Activated naive CD4-positive, alpha-beta T cell treated with Interleukin-2 at 50 U/mL for 16 hours (primary cell): ENCODE results near the gene LRRC3C.
"Not testable (repeated sequence)": the region's sequence is repeated elsewhere in the genome, so short reads cannot be mapped to it uniquely, and the experiment has no call there.

ENCODE experiments used
- DNase-seq: peaks from one replicate; pipeline ENCODE4 v3.0.0-alpha.2; 2020

The LRRC3C gene, protein sequence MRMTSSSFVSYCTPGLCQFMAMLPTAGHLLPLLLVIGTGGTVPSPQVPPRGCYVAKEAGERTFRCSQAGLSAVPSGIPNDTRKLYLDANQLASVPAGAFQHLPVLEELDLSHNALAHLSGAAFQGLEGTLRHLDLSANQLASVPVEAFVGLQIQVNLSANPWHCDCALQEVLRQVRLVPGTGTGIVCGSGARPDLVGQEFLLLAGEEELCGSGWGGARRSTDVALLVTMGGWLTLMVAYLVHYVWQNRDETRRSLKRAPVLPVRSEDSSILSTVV

DNA sequence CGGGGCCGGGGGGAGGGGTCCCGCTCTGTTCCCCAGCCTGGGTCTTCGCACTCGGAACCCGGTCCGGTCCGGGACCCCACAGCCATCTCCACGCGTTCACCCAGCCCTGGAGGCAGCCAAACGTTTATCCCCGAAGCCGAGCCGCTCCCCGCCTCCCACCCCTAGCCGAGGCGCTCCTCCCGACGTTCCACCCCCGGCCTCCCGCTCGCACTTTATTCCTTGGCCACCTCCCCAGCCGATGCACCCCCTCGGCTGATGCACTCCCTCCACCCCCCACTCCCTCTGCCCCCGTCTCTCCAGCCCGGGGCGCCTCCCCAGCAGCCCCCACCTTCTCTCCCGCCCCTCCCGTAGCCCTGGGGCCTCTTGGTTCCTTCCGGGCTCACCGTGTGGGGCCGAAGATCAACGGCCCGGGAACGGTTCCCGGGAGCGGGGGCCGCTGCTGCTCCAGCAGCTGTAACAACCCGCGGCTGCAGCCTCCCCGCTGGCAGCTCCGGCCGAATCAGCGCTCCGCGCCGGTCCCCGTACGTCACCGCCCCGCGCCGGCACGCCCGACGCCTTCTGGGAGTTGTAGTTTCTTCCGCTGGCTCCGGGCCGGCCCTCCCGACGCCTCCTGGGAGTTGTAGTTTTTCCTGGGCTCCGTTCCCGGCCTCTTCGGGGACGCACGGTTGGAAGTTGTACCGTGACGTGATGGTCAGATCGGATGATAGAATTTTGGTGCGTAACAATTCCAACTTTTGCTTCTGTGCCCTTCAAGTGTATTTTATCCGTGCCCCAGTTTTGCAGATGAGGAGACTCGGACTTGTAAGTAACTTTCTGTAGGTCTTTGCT, at the start of gene LRRC3C, which contains the start of gene ORMDL3:
Gene LRRC3C, plus strand, starts transcription at position 632 of the 828 bp plus-strand sequence. CDS start 13,792 bp downstream, outside the sequence.
Gene ORMDL3, minus strand, starts transcription at position 501 of the 828 bp plus-strand sequence. CDS start 3,398 bp downstream, outside the sequence.
- DNase-seq = peak; percentile 92

DNA sequence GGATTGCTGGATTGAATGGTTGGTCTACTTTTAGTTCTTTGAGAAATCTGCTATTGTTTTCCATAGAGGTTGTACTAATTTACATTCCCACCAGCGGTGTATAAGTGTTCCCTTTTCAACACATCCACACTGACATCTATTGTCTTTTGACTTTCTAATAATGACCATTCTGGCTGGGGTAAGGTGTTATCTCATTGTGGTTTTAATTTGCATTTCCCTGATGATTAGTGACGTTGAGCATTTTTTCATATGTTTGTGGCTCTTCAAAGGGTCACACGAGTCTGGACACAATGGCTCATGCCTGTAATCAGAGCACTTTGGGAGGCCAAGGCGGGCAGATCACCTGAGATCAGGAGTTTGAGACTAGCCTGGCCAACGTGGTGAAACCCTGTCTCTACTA, 41.4 kb upstream of the LRRC3C start:
- not testable (repeated sequence) for DNase-seq

DNA sequence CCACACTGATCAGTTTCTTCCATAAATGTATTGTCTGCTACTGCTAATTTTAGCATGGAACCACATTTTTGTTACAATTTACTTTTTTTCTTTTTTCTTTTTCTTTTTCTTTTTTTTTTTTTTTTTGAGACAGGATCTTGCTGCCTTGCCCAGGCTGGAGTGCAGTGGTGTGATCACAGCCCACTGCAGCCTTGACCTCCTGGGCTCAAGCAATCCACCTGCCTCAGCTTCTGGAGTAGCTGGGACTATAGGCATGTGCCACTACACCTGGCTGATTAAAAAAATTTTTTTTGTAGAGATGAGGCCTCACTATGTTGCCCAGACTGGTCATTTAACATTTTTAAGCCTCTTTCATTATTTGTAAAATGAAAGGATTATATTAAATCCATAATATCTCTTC, 40.5 kb upstream of the LRRC3C start:
- no peak for DNase-seq

DNA sequence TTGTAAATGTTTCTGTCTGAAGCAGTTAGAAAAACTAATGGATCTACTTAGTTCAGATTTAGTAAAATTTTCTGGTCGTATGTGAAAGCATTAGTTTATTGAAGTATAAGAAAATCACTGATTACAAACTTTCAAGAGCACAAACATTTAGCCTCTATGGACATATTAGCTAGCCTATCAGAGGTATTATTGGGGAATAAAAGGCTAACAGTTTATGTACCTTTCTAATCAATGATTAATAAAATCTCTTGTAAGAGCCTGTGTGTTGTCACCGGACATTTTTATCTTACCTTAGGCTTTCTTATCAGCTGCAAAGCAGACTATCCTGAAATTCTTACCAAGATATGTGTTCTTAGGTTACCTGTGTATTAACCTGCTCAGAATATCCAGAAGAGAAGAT, 38.3 kb upstream of the LRRC3C start:
- DNase-seq = no peak

DNA sequence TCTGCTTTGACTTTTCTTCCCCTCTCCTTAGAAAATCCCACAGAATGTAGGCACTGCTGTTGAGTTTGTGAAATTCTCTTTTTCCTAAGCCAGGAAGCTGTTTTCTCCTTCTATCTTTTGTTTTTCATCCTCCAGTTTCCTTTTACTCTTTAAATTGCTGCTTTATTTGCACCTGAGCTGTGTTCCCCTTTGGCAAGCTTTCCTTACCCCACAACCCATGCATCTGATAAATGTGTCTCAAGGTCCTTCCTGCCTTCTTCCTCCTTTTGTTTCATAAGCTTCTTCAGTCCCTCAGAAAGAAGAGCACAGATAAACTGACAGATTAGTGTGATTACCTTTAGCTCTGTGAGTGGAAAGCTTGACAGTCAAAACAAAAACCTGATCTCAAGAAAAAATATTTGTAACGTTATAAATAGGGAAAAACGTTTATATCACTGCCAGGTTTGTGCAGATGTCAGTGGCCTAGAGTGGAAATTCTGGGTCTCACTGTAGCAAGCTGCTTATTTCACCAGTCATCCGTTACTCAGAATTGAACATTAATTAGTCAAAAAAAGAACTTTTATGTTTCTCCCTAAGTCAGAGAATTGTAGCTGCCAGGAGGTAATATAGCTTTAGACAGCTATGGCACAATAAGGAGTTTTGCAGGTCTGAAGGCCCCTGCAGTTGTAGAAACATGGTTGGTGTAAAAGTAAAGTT, 32.7 kb upstream of the LRRC3C start:
- no peak for DNase-seq

DNA sequence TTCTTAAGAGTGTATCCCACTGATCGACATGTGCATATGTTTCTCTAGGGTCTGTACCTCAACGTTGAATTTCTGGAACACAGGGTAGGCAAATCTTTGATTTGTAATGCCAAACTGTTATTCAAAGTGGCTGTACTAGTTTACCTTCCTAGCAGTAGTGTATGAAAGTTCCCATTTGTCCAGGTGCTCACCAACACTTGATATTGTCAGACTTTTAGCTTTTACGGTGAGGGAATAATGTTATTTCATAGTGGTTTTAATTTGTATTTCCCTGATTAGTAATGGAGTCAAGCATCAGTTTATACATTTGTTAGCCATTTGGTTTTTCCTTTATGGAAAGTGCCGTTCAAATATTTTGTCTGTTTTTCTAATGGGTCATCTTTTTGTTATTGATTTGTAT, 29.4 kb upstream of the LRRC3C start:
- no peak for DNase-seq

DNA sequence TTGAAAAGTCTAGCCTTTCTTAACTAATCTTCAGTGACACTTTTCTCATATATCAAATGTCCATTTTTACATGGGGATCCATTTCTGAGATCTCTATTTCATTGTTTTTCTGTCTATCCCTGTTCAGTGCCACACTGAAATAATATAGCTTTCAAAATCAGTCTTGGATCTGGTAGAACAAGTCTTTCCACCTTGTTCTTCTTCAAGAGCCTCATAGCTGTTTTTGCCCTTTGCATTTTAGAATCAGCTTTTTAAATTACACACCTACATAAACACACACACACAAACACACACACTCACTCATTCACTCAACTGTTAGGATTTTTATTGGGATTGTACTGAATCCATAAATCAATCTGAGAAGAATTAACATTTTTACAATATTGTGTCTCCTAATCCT, 28.3 kb upstream of the LRRC3C start:
- DNase-seq = no peak

DNA sequence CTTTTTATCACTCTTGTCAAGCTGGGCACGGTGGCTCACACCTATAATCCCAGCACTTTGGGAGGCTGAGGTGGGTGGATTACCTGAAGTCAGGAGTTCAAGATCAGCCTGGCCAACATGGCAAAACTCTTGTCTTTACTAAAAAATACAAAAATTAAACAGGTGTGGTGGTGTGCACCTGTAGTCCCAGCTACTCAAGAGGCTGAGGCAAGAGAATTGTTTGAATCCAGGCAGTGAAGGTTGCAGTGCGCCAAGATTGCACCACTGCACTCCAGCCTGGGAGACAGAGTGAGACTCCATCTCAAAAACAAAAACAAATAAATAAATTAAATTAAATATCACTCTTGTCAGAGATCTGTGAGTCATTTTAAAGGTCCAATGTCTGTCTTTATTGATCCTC, 25.5 kb upstream of the LRRC3C start:
- DNase-seq = not testable (repeated sequence)

DNA sequence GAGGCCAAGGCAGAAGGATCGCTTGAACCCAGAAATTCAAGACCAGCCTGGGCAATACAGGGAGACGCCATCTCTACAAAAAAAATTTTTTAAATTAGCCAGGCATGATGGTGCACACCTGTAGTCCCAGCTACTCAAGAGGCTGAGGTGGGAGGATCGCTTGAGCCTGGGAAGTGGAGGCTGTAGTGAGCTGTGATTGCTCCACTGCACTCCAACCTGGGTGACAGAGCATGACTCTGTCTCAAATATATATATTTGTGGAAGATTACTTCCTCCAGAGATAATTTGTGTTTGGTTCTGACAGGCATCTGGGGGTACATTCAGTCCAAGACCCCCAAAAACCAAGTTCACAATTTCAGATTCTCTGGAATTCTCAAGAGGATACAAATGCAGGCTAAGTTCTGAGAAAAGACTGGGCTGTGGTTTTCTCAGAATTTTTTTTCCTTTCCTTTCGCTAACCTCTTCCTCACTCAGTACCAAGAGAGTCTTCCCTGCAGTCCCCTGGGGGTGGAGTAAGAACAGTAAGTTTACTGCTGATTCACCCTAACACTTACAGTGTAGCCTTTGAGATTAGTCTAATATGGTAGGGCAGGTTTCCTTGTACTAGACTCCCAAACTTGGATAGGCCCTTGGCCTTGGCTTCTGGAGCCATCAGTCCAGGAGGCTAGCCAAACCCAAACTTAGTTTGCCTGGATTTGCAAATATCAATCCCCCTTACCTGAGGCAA, 24.2 kb upstream of the LRRC3C start:
- no peak for DNase-seq

DNA sequence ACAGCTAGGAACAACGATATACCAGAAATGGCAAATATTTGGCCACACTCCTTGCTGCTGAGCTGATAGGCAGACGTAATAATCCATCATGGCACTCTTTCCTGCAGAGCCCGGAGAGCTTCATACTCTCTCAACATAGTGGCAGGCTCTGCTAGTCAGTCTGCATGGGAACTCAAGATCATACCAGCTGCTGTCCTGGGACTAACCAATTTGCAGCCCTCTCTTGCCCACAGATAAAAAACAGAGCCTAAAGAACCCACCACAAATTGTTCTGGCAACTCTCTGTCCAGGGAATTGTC, 22.6 kb upstream of the LRRC3C start:
- no peak for DNase-seq

DNA sequence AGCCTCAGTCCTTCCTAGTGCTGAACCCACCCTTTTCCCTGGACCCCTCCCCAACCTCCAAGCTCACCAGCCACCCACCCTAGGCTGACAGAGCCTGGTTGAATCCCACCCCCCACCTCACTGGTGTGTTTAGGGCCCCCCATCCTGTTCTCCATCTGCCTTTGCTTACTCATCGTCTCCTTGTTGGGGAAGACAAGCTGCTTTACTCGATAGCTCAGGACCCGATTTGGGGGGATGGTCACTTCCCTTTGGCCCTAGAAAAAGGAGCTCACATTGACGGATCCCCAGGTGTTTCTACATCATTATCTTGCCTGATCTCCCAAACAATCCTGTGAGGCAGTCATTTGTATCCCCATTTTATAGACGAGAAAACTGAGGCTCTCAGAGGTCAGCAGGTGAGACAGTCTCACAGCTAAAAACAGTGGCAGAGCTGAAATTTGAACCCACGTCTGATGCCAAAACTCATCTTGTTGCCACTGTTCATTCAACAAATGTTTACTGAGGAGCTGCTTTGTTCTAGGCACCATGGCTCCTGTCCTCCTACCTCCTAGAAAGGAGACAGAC, 18.7 kb upstream of the LRRC3C start:
- no peak for DNase-seq

DNA sequence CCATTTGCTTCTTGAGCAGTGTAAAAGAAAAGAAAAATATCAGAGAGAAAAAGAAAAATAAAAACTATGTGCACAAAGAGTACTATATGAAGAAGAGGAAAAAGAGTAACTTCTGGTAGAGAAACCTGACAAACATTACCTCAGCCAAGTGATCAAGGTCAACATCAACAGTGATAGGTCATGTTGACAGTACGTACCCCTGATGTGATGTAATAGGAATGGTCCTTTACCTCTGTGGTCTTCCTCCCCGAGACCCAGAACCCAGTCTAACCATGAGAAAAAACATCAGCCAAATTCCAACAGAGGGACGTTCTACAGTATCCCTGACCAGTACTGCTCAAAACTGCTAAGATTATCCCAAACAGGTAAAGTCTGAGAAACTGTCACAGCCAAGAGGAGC, 13.5 kb upstream of the LRRC3C start:
- DNase-seq = no peak

DNA sequence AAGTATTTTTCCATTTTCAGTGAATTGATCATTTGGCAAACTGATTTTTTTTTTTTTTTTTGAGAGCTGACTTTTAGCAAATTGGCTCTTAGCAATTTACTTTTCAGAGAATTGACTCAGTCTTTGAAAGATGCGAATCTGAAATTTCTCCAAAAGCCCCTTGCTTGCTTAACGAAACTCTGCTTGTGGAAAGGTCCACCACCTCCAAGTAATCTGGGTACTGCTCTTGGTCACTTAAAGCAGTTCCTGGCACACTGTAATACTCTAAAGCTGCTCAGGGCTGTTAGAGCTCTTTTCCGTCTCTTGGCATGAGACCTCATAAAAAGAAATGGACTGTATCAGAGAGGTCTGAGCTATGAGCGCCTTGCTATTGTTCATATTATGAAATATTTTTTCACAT, 12.0 kb upstream of the LRRC3C start:
- DNase-seq = no peak

DNA sequence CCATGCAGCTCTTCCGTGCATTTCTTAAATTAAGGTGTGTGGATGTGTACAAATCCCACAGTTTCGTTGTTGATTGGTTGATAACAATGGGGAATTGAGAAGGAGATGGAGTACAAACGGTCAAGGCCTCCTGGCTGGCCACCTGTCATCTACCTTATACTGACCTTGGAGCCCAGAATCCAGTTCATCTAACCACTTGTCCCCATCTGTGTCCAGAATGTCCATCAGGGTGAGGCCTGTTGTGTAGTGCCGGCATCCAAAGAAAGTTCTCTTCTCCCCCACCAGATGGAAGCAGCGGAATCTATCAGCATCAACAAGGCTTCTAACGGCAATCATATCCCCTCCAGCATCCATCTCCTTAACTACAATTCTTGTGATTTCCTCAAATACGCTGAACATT, 10.6 kb upstream of the LRRC3C start:
- no peak for DNase-seq

DNA sequence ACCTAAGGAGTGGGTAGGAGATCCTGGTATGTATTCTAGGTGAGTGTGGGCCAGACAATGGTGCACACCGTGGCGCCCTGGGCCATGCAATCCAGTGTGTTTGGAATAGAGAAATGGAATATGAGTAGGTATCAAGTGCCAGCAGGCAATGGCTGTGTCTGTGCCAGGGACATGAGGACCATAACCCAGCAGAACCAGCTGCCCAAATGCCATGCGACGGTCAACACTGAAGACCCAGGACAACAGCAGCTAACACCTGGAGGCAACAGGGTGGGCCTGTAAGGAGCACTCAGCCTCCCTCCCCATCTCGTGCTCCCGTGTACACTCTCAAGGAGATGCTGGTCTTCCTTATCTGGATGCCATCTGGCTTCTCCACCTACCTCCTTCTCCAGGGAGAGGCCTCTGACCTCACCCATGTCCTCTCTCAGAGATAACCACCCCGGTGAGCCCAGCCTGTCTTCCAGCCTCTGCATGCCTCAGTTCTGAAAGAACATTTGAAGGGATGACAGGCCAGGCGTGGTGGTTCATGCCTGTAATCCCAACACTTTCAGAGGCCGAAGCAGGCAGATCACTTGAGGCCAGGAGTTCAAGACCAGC, 8.3 kb upstream of the LRRC3C start:
- no peak for DNase-seq

DNA sequence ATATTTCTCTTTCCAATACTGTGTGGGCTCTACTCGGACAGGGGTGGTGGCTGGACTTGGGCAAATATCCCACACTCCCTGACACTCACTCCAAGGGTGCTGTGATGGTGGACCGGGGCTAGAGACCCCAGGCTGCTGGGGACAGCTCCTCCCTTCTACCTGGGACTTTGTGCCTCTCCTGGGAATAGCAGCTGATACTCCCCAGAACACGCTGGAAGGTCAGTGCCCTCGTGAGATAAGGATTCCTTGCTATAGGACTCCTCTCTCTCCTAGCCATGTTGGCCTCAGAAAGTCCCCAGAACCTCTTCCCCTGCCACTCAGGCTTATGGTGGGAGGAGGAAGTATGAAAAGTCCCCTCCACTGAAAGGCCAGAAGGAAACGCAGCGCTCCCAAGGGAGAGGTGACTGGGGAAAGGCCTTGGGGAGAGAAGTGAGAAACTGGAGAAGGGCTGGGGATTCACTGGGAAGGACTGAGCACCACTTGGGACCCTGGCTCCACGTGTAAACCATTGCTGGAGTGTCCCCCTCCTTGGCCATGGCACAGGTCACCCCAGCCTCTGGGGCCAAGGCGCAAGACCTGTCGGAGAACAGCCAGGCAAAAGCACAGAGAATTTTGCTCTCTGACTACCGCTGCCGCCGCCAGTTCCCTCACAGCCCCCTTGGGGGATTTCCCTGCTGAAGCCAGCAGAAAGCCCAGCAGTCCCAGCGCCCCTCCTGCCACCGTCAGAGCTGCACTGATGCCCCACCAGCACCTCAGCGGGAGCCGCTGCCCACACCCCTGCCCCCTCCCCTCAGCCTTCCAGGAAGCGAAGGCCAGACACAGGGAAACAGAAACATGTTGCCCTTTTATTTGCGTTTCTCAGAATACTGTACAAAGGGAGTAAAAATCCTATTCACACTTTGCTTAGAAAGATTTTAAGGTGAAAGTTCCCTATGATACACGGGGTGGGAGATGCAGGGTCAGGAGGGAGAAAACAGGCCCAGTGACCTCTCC, 7.0 kb upstream of the LRRC3C start:
- peak; percentile 65 for DNase-seq

DNA sequence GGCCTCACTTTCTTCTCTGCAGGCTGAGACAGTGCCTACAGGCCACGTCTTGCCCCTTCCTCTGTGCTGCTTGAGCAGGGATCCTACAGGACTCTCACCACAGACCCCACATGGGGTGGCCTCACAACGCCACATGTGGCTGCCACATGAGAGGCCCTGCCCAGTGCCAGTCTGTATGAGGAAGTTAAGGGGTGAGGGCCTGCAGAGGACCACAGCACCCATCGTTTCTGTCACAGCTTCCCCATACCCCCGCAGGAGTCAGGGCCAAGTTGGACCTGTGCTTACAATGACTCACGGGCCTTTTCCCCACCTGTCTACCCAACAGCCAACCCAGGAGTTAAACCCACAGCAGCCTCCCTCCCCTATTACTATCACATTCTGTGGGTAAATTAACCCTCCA, 6.2 kb upstream of the LRRC3C start:
- peak; percentile 35 for DNase-seq

DNA sequence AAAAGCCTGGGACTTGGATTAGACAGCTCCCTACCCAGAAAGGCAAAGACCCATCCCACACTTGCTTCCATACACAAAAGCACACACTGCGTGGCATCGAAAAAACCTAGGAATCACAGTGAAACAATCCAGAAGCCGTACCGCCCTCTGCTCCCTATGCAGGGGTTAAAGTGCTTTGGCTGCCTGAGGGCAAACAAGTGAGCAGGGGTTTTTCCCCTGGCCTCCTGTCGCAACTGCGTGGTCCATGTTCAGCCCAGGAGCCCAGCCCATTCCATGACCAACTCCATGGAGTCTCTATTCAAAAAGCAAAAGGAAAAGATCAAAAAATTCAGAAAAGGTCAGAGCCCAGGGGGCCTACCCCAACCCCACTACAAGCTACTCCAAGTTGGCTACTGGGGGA, 5.5 kb upstream of the LRRC3C start:
- no peak for DNase-seq

DNA sequence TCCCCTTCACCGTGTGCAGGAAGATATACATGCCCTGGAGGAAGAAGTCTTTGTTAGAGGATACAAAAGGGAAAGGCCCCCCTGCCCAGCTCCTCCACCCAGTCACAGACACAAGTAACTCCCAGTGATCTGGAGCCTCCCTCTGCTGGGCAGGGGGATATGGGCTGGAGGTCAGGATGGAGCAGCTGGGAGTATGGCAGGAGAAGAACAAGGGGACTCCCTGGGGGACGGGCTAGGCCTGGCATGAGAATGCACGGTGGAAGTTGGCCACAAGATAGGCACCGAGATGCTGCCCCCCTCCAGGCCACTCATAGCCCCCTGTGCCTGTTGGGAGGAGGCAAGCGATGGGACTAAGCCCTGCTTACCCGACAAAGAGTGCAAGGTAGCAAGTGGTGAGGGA, 4.3 kb upstream of the LRRC3C start:
- DNase-seq = no peak

DNA sequence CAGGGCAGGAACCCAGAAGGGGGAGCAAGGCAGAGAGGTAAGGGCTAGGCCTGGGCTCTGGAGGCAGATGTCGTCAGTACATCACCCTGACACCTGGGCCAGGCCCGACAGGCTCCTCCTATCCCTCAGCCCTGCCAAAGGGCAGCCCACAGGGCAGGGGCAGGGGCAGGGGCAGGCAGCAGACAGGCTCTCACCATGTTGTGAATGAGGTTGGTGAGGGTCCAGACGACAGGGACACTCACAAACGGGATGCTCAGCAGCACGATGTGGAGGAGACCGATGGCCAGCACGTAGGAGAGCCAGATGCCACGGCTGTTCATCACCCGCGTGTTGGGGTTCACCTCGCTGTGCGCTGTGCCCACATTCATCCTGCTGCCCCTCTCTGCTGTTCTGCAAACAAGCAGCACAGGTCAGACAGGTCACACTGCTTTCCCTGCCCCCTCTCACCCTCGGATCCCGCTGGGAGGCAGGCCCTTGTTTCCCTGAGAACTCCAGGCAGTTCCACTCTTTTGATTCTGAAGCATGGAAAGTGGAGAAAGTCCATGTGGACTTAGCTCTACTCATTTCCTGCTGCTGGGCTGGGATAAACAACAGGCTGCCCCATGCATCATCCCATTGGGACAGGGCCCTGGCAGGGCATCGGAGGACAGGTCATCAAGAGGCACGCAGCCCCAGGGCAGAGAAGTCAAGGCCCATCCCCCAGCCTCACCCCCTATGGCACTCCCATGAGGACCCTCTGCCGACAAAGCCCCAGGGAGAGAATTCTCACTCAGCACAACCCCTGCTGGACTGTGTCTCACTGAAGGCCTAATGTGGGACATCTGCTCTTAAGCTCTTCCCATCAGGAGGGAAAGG, 3.5 kb upstream of the LRRC3C start:
- DNase-seq = no peak
